HEK293T (cell line): ENCODE results near the gene CUTC.

Experiments
- PKNOX1 ChIP-seq: fragments of 450-650 bp; IDR thresholded peaks from 2 replicates; pipeline ENCODE4 v1.6.1; 2016
- SP1 ChIP-seq: fragments of 450-650 bp; IDR thresholded peaks from 2 replicates; pipeline ENCODE4 v1.6.1; 2017

GRCh38 chr10:99730026-99730425 is 2.0 kb upstream of the CUTC start:
- no peak for TF ChIP-seq PKNOX1
- TF ChIP-seq SP1, result no peak
